EH (cell line): ENCODE measurements around the gene FOXR1.

Source experiments
- DNase-seq: peaks from one replicate; pipeline ENCODE4 v3.0.0-alpha.2; 2015; ENCODE audit warnings: low read depth

Gene FOXR1

GRCh38 chr11:119026970-119027369, 55.4 kb downstream of the FOXR1 start:
- no peak for DNase-seq

- no peak for DNase-seq
Observed at GRCh38 chr11:119027561-119028345, 56.2 kb downstream of the FOXR1 start.

GRCh38 chr11:119028346-119029068, 56.9 kb downstream of the FOXR1 start:
- DNase-seq = no peak

- DNase-seq = no peak
Observed at GRCh38 chr11:119029069-119029339, 57.4 kb downstream of the FOXR1 start.

- DNase-seq = no peak
Observed at GRCh38 chr11:119029340-119030028, 57.9 kb downstream of the FOXR1 start.

- no peak for DNase-seq
Observed at GRCh38 chr11:119030029-119030328, 58.4 kb downstream of the FOXR1 start.

GRCh38 chr11:119030329-119031047, 58.9 kb downstream of the FOXR1 start, which contains the start of gene SLC37A4:
SLC37A4 (minus strand) TSS chr11:119030877.
- DNase-seq = peak; percentile 97
